Caco-2 (cell line): ENCODE measurements around the gene PFKP. TPM values are rescaled to one million over a fixed set of nuclear protein-coding genes. Genes with fewer than 3 reads are reported as not detected.

Source experiments
- BruUV-seq: library from RNA; stranded (reverse); fragments of 400-500 nt; replicated peaks from 2 replicates; lab custom pipeline; 2021; lab: Mats Ljungman, UMichigan
- CTCF ChIA-PET: fragments of 300-600 bp; sonication (Branson Sonifier 250); formaldehyde crosslinking; loops from one replicate; lab custom pipeline; 2022; ENCODE audit warnings: antibody characterized with exemption; lab: Charles Lee
- POLR2A ChIA-PET: fragments of 300-600 bp; sonication (Branson Sonifier 250); formaldehyde crosslinking; loops from one replicate; lab custom pipeline; 2022; ENCODE audit warnings: antibody characterized with exemption; lab: Charles Lee
- DNase-seq, 2 experiments: peaks; one replicate each; pipeline versions ENCODE4 v3.0.0 to v3.0.0-alpha.2; 2020 to 2022
- H3K27me3 ChIP-seq: replicated peaks from 2 replicates; pipeline ENCODE4 v1.6.0; 2011; ENCODE audit warnings: low read length; ENCODE audit not compliant: control insufficient read depth, insufficient read depth
- H3K36me3 ChIP-seq: 2 replicates; pipeline ENCODE4 v1.5.1; 2011; ENCODE audit warnings: low read length; ENCODE audit not compliant: control insufficient read depth, insufficient read depth
- H3K4me1 ChIP-seq: fragments of 250-450 bp; sonication (Bioruptor Pico); 2 replicates; pipeline ENCODE4 v1.5.1; 2020; ENCODE audit warnings: mild to moderate bottlenecking
- H3K4me3 ChIP-seq: 2 replicates; pipeline ENCODE4 v1.5.1; 2011; ENCODE audit warnings: low read depth, mild to moderate bottlenecking, control low read depth, low read length
- H3K9me3 ChIP-seq: fragments of 250-450 bp; sonication (Bioruptor Pico); 2 replicates; pipeline ENCODE4 v1.5.1; 2020; ENCODE audit warnings: mild to moderate bottlenecking, moderate library complexity
- H3K27ac Mint-ChIP-seq: one replicate; pipeline ENCODE4 v1.8.0; 2022; ENCODE audit warnings: mixed read lengths; ENCODE audit not compliant: unreplicated experiment
- H3K27me3 Mint-ChIP-seq: one replicate; pipeline ENCODE4 v1.8.0; 2022; ENCODE audit warnings: mixed read lengths; ENCODE audit not compliant: insufficient read depth, unreplicated experiment
- H3K36me3 Mint-ChIP-seq: one replicate; pipeline ENCODE4 v1.8.0; 2022; ENCODE audit warnings: mild to moderate bottlenecking, mixed read lengths; ENCODE audit not compliant: insufficient read depth, unreplicated experiment
- H3K4me1 Mint-ChIP-seq: one replicate; pipeline ENCODE4 v1.8.0; 2022; ENCODE audit warnings: low read depth, mixed read lengths; ENCODE audit not compliant: unreplicated experiment
- H3K4me3 Mint-ChIP-seq: one replicate; pipeline ENCODE4 v1.8.0; 2022; ENCODE audit warnings: mild to moderate bottlenecking, moderate library complexity, mixed read lengths; ENCODE audit not compliant: unreplicated experiment
- H3K9me3 Mint-ChIP-seq: one replicate; pipeline ENCODE4 v1.8.0; 2022; ENCODE audit warnings: mixed read lengths; ENCODE audit not compliant: unreplicated experiment
- intact Hi-C: fragments of 100-400 bp; cut with micrococcal nuclease; formaldehyde crosslinking; loops from one replicate; pipeline ENCODE4 v1.10.0; 2022; ENCODE audit not compliant: unreplicated experiment
- total RNA-seq: library from RNA; stranded (reverse); gene quantifications from 2 replicates; pipeline ENCODE4 v1.2.3, GENCODE V29; 2022
- TF ChIP-seq, protein P1 (sequence below), 2 experiments: fragments of 200-600 bp in 1 of 2; IDR thresholded peaks; 1 replicate in 1 of 2; 2 replicates in 1 of 2; pipeline versions ENCODE4 v1.5.1 to v1.8.0; 2011 to 2022; ENCODE audit warnings: antibody characterized with exemption in 1 of 2, control low read depth in 1 of 2, inconsistent platforms in 1 of 2, low read depth in 1 of 2, low read length in 1 of 2, mild to moderate bottlenecking in 1 of 2, moderate library complexity in 1 of 2; ENCODE audit not compliant: insufficient read depth in 1 of 2, severe bottlenecking in 1 of 2, unreplicated experiment in 1 of 2

The PFKP gene
- total RNA-seq, 1 experiment from 2014 or later = 218 TPM

GRCh38 chr10:3132036-3133025 lies 65.0 kb downstream of the PFKP start:
- ChIA-PET POLR2A (no interaction called here), CTCF (no interaction called here)
- intact Hi-C loops = no loop called here
- Mint-ChIP-seq H3K27ac (peak overlapping the region; percentile 75), H3K27me3 (no peaks in the 10 kb centered on the region), H3K4me3 (no peak overlapping the region), H3K9me3 (no peaks in the 10 kb centered on the region), H3K4me1 (peaks cover 6% of the 10 kb centered on the region), H3K36me3 (peaks cover 100% of the 10 kb centered on the region)
- no peak for DNase-seq
- Histone ChIP-seq H3K4me3 (no peak overlapping the region), H3K9me3 (no peaks in the 10 kb centered on the region), H3K4me1 (peaks cover 12% of the 10 kb centered on the region), H3K27me3 (no peaks in the 10 kb centered on the region), H3K36me3 (peaks cover 10% of the 10 kb centered on the region)
- TF ChIP-seq, protein P1, sequence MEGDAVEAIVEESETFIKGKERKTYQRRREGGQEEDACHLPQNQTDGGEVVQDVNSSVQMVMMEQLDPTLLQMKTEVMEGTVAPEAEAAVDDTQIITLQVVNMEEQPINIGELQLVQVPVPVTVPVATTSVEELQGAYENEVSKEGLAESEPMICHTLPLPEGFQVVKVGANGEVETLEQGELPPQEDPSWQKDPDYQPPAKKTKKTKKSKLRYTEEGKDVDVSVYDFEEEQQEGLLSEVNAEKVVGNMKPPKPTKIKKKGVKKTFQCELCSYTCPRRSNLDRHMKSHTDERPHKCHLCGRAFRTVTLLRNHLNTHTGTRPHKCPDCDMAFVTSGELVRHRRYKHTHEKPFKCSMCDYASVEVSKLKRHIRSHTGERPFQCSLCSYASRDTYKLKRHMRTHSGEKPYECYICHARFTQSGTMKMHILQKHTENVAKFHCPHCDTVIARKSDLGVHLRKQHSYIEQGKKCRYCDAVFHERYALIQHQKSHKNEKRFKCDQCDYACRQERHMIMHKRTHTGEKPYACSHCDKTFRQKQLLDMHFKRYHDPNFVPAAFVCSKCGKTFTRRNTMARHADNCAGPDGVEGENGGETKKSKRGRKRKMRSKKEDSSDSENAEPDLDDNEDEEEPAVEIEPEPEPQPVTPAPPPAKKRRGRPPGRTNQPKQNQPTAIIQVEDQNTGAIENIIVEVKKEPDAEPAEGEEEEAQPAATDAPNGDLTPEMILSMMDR (IDR thresholded peaks at IDR 0.05; ENCODE audit: insufficient read depth in 1 of 2, low read depth in 1 of 2, low read length in 1 of 2, severe bottlenecking in 1 of 2, unreplicated experiment in 1 of 2) = no peak
- BruUV-seq = no TSS peak

DNA sequence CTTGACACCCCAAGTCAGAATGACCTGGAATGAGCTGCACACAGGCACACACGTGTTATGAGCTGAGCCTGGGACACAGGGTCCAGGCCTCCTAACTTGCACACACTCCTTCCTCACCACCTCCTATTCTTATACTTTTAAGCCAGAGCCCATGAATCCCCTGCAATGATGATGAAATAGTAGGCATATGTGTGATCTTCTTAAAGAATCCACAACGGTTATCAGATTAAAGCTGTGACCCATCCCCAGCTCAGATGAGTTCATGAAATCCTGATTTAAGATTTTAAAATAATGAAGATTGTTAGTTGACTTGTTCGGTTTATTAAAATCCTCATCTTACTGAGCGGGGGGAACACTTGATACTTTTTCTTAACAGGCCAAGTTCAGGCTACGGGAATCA lies 66.6 kb downstream of the PFKP start:
- Histone ChIP-seq H3K4me3 (no peak overlapping the region), H3K27me3 (no peaks in the 10 kb centered on the region), H3K4me1 (peaks cover 17% of the 10 kb centered on the region), H3K36me3 (peaks cover 16% of the 10 kb centered on the region), H3K9me3 (no peaks in the 10 kb centered on the region)
- Mint-ChIP-seq H3K36me3 (peaks cover 100% of the 10 kb centered on the region), H3K4me3 (no peak overlapping the region), H3K27ac (no peak overlapping the region), H3K27me3 (no peaks in the 10 kb centered on the region), H3K9me3 (no peaks in the 10 kb centered on the region), H3K4me1 (peaks cover 9% of the 10 kb centered on the region)
- TF ChIP-seq, protein P1 (IDR thresholded peaks at IDR 0.05; ENCODE audit: insufficient read depth in 1 of 2, low read depth in 1 of 2, low read length in 1 of 2, severe bottlenecking in 1 of 2, unreplicated experiment in 1 of 2) = no peak
- ChIA-PET POLR2A (no interaction called here), CTCF (no interaction called here)
- BruUV-seq = no TSS peak
- no peak for DNase-seq
- intact Hi-C loops = no loop called here

DNA sequence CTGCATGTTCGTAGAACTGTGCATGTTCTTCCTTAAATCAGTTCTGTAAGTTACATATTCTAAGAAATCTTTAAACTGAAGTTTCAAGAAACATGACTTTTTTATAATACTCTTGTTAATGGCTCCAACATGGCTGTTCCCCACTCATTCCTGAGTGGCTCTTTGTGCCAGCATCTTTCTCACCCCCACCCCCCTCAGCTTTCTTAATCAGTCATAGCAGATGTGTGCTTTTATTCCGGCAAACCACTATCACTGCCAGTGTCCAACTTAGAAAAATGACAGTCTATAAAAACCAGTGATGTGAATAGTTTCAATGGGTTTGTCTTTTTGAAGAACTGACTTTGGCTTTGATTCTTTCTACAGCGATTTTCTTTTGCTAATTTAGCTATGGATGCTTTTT lies 67.7 kb downstream of the PFKP start:
- peaks cover 9% of the 10 kb centered on the region for H3K4me1 Mint-ChIP-seq
- H3K36me3 Mint-ChIP-seq = peaks cover 100% of the 10 kb centered on the region
- ChIA-PET POLR2A (no interaction called here), CTCF (no interaction called here)
- H3K27me3 ChIP-seq = no peaks in the 10 kb centered on the region
- H3K27ac Mint-ChIP-seq = no peak overlapping the region
- BruUV-seq = no TSS peak
- no peaks in the 10 kb centered on the region for H3K9me3 Mint-ChIP-seq
- H3K27me3 Mint-ChIP-seq = no peaks in the 10 kb centered on the region
- no peak overlapping the region for H3K4me3 Mint-ChIP-seq
- intact Hi-C loops = no loop called here
- H3K9me3 ChIP-seq = no peaks in the 10 kb centered on the region
- H3K36me3 ChIP-seq = peaks cover 16% of the 10 kb centered on the region
- H3K4me3 ChIP-seq = no peak overlapping the region
- H3K4me1 ChIP-seq = peaks cover 23% of the 10 kb centered on the region
- DNase-seq = no peak
- TF ChIP-seq, protein P1 (IDR thresholded peaks at IDR 0.05; ENCODE audit: insufficient read depth in 1 of 2, low read depth in 1 of 2, low read length in 1 of 2, severe bottlenecking in 1 of 2, unreplicated experiment in 1 of 2) = no peak
